Esophagus (tissue), 2 donors: ENCODE results near the gene ATP6V1B1. TPM values are rescaled to one million over a fixed set of nuclear protein-coding genes. Genes with fewer than 3 reads are reported as not detected.

ENCODE experiments used
- H3K27ac ChIP-seq, 2 donors: one replicate each; pipeline ENCODE4 v1.5.1; 2013; ENCODE audit warnings: low read depth in 2 of 2, mild to moderate bottlenecking in 2 of 2, inconsistent platforms in 1 of 2, low read length in 1 of 2, moderate library complexity in 1 of 2
- H3K27me3 ChIP-seq, 2 donors: one replicate each; pipeline ENCODE4 v1.6.1; 2013; ENCODE audit warnings: low read length in 2 of 2, control low read depth in 1 of 2, mild to moderate bottlenecking in 1 of 2; ENCODE audit not compliant: insufficient read depth in 2 of 2, control insufficient read depth in 1 of 2
- H3K36me3 ChIP-seq, 2 donors: one replicate each; pipeline ENCODE4 v1.6.1; 2013; ENCODE audit warnings: low read length in 1 of 2; ENCODE audit not compliant: control insufficient read depth in 2 of 2, insufficient read depth in 2 of 2
- H3K4me1 ChIP-seq, 2 donors: one replicate each; pipeline ENCODE4 v1.6.1; 2013; ENCODE audit warnings: low read length in 1 of 2; ENCODE audit not compliant: control insufficient read depth in 2 of 2, insufficient read depth in 2 of 2
- H3K4me3 ChIP-seq, 2 donors: one replicate each; pipeline ENCODE4 v1.5.1; 2013; ENCODE audit warnings: low read length in 2 of 2, mild to moderate bottlenecking in 2 of 2, low read depth in 1 of 2, moderate library complexity in 1 of 2
- H3K9me3 ChIP-seq, 2 donors: one replicate each; pipeline ENCODE4 v1.6.1; 2013; ENCODE audit warnings: mild to moderate bottlenecking in 2 of 2, low read depth in 1 of 2, low read length in 1 of 2, moderate library complexity in 1 of 2; ENCODE audit not compliant: control insufficient read depth in 2 of 2, insufficient read depth in 1 of 2
- WGBS, 2 donors: extraction: QIAGEN DNeasy Blood & Tissue Kit; methylation state at CpG; one replicate each; pipeline ENCODE4 v1.1.7; 2013; 5-methylcytosine and 5-hydroxymethylcytosine counted together
- polyA plus RNA-seq, 2 donors: library from polyadenylated mRNA; stranded (reverse); fragments of 200-250 nt; gene quantifications; one replicate each; pipeline ENCODE4 v1.2.3, GENCODE V29; 2013
- donor health status: healthy with polysubstance abuse.
- donor health status: Bipolar disorder and iron deficiency.

The ATP6V1B1 gene
- polyA plus RNA-seq, 2 donors: 0.13 to 0.88 TPM

- no peaks in the 10 kb centered on the region for H3K9me3 ChIP-seq
- no peak overlapping the region for H3K4me3 ChIP-seq
- H3K4me1 ChIP-seq: peaks cover 0 to 5% of the 10 kb centered on the region in 2 donors
- no peaks in the 10 kb centered on the region for H3K27me3 ChIP-seq
- peaks cover 0 to 38% of the 10 kb centered on the region in 2 donors for H3K36me3 ChIP-seq
- H3K27ac ChIP-seq: no peak overlapping the region
- 91 to 96% methylated on average over 1 of the region's 1 CpG for WGBS, 2 donors
These were observed 50.3 kb downstream of the ATP6V1B1 start for GRCh38 chr2:70985956-70986355.

DNA sequence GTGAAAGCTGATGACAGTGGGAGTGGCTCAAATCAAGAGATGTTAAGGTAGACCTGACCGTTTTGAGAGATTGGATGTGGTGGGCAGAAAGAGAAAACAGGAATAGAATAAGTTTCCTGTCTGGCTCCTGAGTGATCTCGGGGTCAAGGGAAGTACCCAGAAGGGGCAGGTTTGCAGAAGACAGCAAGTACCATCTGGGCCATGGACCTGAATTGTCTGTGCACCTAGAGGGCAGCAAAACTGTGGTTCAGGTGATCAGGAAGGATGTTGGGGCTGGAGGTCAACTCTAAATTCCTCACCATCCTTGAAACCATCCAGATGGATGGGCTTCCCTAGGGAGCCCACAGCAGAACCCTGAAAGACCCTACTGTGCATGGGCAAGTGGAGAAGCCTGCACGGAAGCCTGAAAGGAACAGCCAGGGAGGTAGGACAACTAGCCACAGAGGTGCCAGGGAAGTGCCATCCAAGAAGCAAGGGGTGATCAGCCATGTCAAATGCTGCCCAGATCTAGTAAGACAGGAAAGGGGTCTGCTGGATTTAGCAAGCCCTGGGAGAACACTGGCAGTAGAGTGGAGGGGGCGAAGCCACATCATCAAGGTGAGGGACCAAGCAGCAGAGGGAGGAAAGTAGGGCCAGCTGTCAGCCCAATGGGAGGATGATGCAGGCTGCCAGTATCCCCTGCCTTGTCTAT, 50.9 kb downstream of the ATP6V1B1 start:
- 85 to 90% methylated on average over 4 of the region's 4 CpGs for WGBS, 2 donors
- Histone ChIP-seq H3K4me1 (peaks cover 0 to 5% of the 10 kb centered on the region in 2 donors), H3K9me3 (no peaks in the 10 kb centered on the region), H3K36me3 (peaks cover 4 to 45% of the 10 kb centered on the region in 2 donors), H3K27me3 (no peaks in the 10 kb centered on the region), H3K27ac (no peak overlapping the region), H3K4me3 (no peak overlapping the region)

DNA sequence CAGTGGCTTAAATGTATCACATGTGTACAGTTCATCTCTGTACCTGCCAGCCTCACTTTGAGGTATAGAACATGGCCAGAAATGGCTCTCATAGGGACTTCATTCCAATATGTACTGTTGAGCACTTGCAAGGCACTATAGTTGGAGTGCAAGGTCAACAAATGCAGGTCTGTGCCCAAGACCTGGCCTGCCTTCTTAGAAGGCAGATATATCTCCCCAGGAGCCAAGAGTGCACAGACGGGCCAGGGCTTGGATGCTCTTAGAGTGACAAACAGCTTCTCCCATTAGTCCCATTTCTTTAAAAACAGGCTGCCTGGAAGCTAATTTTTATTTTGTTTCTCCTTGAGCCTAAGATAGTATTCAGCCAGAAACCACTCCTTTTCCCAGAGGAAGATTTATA, 51.7 kb downstream of the ATP6V1B1 start:
- Histone ChIP-seq H3K9me3 (no peaks in the 10 kb centered on the region), H3K27me3 (no peaks in the 10 kb centered on the region), H3K4me1 (peaks cover 0 to 5% of the 10 kb centered on the region in 2 donors), H3K36me3 (peaks cover 7 to 45% of the 10 kb centered on the region in 2 donors), H3K4me3 (no peak overlapping the region), H3K27ac (no peak overlapping the region)
- 52 to 69% methylated on average over 1 of the region's 1 CpG for WGBS, 2 donors

GRCh38 chr2:70988151-70988550, 52.5 kb downstream of the ATP6V1B1 start:
- Histone ChIP-seq H3K27me3 (no peaks in the 10 kb centered on the region), H3K27ac (no peak overlapping the region), H3K36me3 (peaks cover 7 to 49% of the 10 kb centered on the region in 2 donors), H3K4me1 (peaks cover 3 to 8% of the 10 kb centered on the region in 2 donors), H3K4me3 (no peak overlapping the region), H3K9me3 (no peaks in the 10 kb centered on the region)
- 54 to 61% methylated on average over 4 of the region's 4 CpGs for WGBS, 2 donors

DNA sequence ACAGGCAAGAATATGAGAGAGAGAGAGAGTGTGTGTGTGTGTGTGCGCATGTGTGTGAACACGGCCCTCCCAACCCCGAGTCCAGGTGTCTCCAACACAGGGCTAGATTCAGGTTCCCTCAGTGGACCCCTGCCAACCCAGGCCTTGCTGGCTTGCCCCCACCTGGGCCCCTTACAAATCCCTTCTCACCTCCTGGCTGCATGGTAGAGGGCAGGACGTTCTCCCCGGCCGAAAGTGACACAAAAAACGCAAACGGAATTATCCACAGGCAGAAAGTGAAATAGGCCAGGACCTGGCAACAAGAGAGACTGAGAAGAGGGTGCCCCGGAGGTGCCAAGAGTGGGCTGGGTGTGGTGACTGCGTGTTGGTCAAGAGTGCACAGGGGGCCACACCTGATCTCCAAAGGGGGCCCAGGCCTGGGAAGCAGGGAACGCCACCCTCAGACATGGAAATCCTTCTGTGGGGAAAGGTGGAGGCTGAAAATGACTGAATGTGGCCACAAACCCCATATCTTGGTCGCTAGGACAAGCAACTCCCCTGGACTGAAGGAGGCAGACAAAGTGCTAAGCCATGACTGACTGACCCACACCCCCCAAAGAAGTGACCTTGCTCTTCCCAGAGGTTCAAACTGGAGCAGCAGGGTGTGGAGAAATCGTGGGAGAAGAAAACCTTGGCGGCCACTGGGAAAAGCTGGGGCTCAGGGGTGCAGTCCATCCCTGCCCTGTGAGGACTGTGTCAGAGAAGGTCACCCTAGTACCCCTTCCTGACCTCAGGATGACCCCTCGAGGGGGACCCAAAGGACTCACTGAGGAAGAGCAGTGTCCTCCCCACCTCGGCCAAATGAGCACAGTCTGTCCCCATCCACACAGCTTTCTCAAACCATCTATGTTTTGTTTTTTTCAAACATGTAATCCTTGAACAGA, 53.3 kb downstream of the ATP6V1B1 start:
- no peak overlapping the region for H3K4me3 ChIP-seq
- no peaks in the 10 kb centered on the region for H3K9me3 ChIP-seq
- peaks cover 9 to 10% of the 10 kb centered on the region in 2 donors for H3K4me1 ChIP-seq
- H3K27me3 ChIP-seq: no peaks in the 10 kb centered on the region
- 91% methylated on average over 16 of the region's 16 CpGs for WGBS, 2 donors
- no peak overlapping the region for H3K27ac ChIP-seq
- H3K36me3 ChIP-seq: peaks cover 7 to 49% of the 10 kb centered on the region in 2 donors

DNA sequence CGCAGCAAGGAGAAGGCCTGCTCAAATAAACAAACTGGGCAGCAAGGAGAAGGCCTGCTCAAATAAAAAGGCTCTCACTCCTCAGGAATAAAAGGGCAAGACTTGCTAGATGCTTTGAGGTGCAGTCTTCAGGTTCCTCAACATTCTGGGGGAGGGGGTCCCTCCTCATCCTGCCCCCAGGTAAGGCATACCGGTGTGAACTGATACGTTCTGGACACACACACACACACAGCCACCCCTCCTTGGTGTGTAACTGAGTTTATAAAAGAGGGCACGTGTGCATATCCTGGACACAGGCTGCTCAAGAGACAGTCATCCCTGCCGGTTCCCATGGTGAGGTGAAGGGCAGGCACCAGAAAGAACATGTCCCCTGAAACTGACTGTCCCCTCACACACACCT, 54.5 kb downstream of the ATP6V1B1 start:
- no peaks in the 10 kb centered on the region for H3K9me3 ChIP-seq
- H3K4me3 ChIP-seq: no peak overlapping the region
- H3K27ac ChIP-seq: no peak overlapping the region
- peaks cover 7 to 49% of the 10 kb centered on the region in 2 donors for H3K36me3 ChIP-seq
- no peaks in the 10 kb centered on the region for H3K27me3 ChIP-seq
- H3K4me1 ChIP-seq: peaks cover 6 to 9% of the 10 kb centered on the region in 2 donors
- WGBS, 2 donors: 69 to 79% methylated on average over 5 of the region's 5 CpGs

DNA sequence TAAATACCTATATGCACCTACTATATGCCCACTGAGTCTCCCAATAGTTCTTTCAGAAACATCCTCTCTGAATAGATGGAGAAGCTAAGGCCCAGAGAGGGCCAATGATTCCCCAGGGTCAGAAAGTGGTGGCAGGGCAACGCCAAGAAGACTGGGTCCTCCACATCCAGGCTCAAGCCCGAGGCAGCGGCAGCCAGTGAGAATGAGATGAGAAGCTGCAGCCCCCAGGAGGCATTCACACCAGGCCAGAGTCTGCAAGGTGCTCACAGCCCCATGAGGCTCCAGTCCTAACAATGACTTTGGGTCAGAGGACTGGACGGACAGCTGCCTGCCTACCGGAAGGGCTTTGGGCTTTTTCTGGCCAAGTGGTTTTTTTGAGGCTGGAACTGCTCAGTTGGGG, 55.4 kb downstream of the ATP6V1B1 start:
- peaks cover 7 to 43% of the 10 kb centered on the region in 2 donors for H3K36me3 ChIP-seq

DNA sequence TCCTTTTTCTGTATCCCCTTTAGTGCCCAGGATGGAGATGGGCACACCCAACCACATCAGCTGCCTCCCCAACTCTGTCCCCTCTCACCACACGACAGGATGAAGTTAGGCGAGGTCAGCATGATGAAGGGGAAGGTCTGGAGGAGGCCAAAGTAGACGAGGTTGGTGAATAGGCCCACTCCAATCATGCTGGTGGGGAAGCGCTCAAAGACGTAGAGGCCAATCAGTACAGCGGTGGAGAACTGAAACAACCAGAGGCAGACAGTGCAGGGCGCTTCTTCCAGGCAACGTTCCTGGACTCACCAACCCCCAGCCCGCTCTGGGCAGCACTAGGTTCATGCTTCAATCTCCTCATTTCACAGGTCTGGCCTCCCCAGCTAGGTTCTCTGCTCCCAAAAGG, 56.0 kb downstream of the ATP6V1B1 start:
- Histone ChIP-seq H3K4me1 (peaks cover 6 to 9% of the 10 kb centered on the region in 2 donors), H3K27ac (no peak overlapping the region), H3K9me3 (no peaks in the 10 kb centered on the region), H3K4me3 (no peak overlapping the region), H3K27me3 (no peaks in the 10 kb centered on the region), H3K36me3 (peaks cover 7 to 39% of the 10 kb centered on the region in 2 donors)
- WGBS, 2 donors: 90% methylated on average over 9 of the region's 9 CpGs

More for the DNA sequence above, 55.4 kb downstream of the ATP6V1B1 start:
- 83 to 91% methylated on average over 5 of the region's 5 CpGs for WGBS, 2 donors
- H3K4me3 ChIP-seq: no peak overlapping the region
- no peaks in the 10 kb centered on the region for H3K27me3 ChIP-seq
- peaks cover 6 to 9% of the 10 kb centered on the region in 2 donors for H3K4me1 ChIP-seq
- H3K9me3 ChIP-seq: no peaks in the 10 kb centered on the region
- no peak overlapping the region for H3K27ac ChIP-seq

GRCh38 chr2:70992945-70993853, 57.5 kb downstream of the ATP6V1B1 start:
- WGBS, 2 donors: 84 to 90% methylated on average over 12 of the region's 12 CpGs
- H3K36me3 ChIP-seq: peaks cover 7 to 32% of the 10 kb centered on the region in 2 donors
- peak overlapping the region; percentile 77 to 95 for H3K4me3 ChIP-seq
- H3K9me3 ChIP-seq: no peaks in the 10 kb centered on the region
- H3K27ac ChIP-seq: no peak overlapping the region
- peaks cover 6 to 9% of the 10 kb centered on the region in 2 donors for H3K4me1 ChIP-seq
- no peaks in the 10 kb centered on the region for H3K27me3 ChIP-seq
